Erythroblast (primary cell): ENCODE data around the gene CIC.

Source experiments
- GATA1 ChIP-seq: IDR thresholded peaks from 2 replicates; pipeline ENCODE4 v1.6.1; 2011; ENCODE audit warnings: low read depth, mild to moderate bottlenecking, control low read depth, low read length, moderate library complexity
- POLR2A ChIP-seq: IDR thresholded peaks from 2 replicates; pipeline ENCODE4 v1.6.1; 2011; ENCODE audit warnings: mild to moderate bottlenecking, low read length

GRCh38 chr19:42313096-42313839, 44.2 kb downstream of the CIC start, which contains the start of gene TMEM145:
- TF ChIP-seq POLR2A (no peak), GATA1 (no peak)
